Trophoblast cell (in vitro differentiated cells and primary cell): ENCODE results near the gene CHMP3.

ENCODE experiments used
- DNase-seq, 2 donors: peaks; one replicate each; pipeline ENCODE4 v3.0.0-alpha.2; 2016
- H2AFZ ChIP-seq: 2 replicates; pipeline ENCODE4 v1.6.1; 2013; ENCODE audit warnings: low read length, moderate library complexity, mild to moderate bottlenecking; ENCODE audit not compliant: insufficient read depth, poor library complexity
- H2AK5ac ChIP-seq: 2 replicates; pipeline ENCODE4 v1.6.1; 2013; ENCODE audit warnings: mild to moderate bottlenecking, low read length
- H2BK120ac ChIP-seq: 2 replicates; pipeline ENCODE4 v1.6.1; 2013; ENCODE audit warnings: low read length, mild to moderate bottlenecking, moderate library complexity; ENCODE audit not compliant: insufficient read depth, poor library complexity
- H2BK12ac ChIP-seq: 2 replicates; pipeline ENCODE4 v1.6.1; 2013; ENCODE audit warnings: mild to moderate bottlenecking, low read length, moderate library complexity
- H2BK5ac ChIP-seq: 2 replicates; pipeline ENCODE4 v1.6.1; 2013; ENCODE audit warnings: low read length, low read depth, moderate library complexity, mild to moderate bottlenecking; ENCODE audit not compliant: poor library complexity
- H3K14ac ChIP-seq: 2 replicates; pipeline ENCODE4 v1.6.1; 2013; ENCODE audit warnings: mild to moderate bottlenecking, low read length
- H3K18ac ChIP-seq: 2 replicates; pipeline ENCODE4 v1.6.1; 2013; ENCODE audit warnings: mild to moderate bottlenecking, low read length
- H3K23ac ChIP-seq: 2 replicates; pipeline ENCODE4 v1.6.1; 2013; ENCODE audit warnings: low read length
- H3K27ac ChIP-seq: 2 replicates; pipeline ENCODE4 v1.5.1; 2013; ENCODE audit warnings: low read depth, mild to moderate bottlenecking, inconsistent platforms, low read length, moderate library complexity
- H3K27me3 ChIP-seq: 2 replicates; pipeline ENCODE4 v1.6.1; 2013; ENCODE audit warnings: inconsistent platforms, mild to moderate bottlenecking, low read length, moderate library complexity; ENCODE audit not compliant: insufficient read depth
- H3K36me3 ChIP-seq, 2 experiments: 1 replicate in 1 of 2; 2 replicates in 1 of 2; pipeline ENCODE4 v1.6.1; 2013; ENCODE audit warnings: low read length in 2 of 2, mild to moderate bottlenecking in 2 of 2, moderate library complexity in 1 of 2; ENCODE audit not compliant: insufficient read depth in 2 of 2, control insufficient read depth in 1 of 2
- H3K4ac ChIP-seq: 2 replicates; pipeline ENCODE4 v1.6.1; 2013; ENCODE audit warnings: low read depth, mild to moderate bottlenecking, low read length, moderate library complexity
- H3K4me1 ChIP-seq, 2 experiments: 1 replicate in 1 of 2; 2 replicates in 1 of 2; pipeline ENCODE4 v1.6.1; 2013; ENCODE audit warnings: low read length in 2 of 2, mild to moderate bottlenecking in 2 of 2, moderate library complexity in 1 of 2; ENCODE audit not compliant: insufficient read depth in 2 of 2, control insufficient read depth in 1 of 2
- H3K4me2 ChIP-seq: 2 replicates; pipeline ENCODE4 v1.6.1; 2013; ENCODE audit warnings: inconsistent platforms, mild to moderate bottlenecking, low read length, moderate library complexity
- H3K4me3 ChIP-seq: 2 replicates; pipeline ENCODE4 v1.5.1; 2013; ENCODE audit warnings: mild to moderate bottlenecking, low read depth, low read length, inconsistent platforms
- H3K79me1 ChIP-seq: one replicate; pipeline ENCODE4 v1.6.1; 2013; ENCODE audit warnings: low read length
- H3K79me2 ChIP-seq: 2 replicates; pipeline ENCODE4 v1.6.1; 2013; ENCODE audit warnings: low read length, mild to moderate bottlenecking; ENCODE audit not compliant: control insufficient read depth, insufficient read depth, poor library complexity
- H3K9ac ChIP-seq: 2 replicates; pipeline ENCODE4 v1.6.1; 2013; ENCODE audit warnings: mild to moderate bottlenecking, low read length
- H3K9me3 ChIP-seq: 2 replicates; pipeline ENCODE4 v1.6.1; 2013; ENCODE audit warnings: low read depth, mild to moderate bottlenecking, control low read depth, inconsistent platforms, low read length; ENCODE audit not compliant: insufficient read depth
- H4K12ac ChIP-seq: 2 replicates; pipeline ENCODE4 v1.6.1; 2013; ENCODE audit warnings: low read depth, mild to moderate bottlenecking, low read length, moderate library complexity
- H4K8ac ChIP-seq: 2 replicates; pipeline ENCODE4 v1.6.1; 2013; ENCODE audit warnings: low read depth, mild to moderate bottlenecking, low read length, moderate library complexity
- H4K91ac ChIP-seq: one replicate; pipeline ENCODE4 v1.6.1; 2013; ENCODE audit warnings: low read depth, mild to moderate bottlenecking, low read length, moderate library complexity
- WGBS: extraction: QIAGEN DNeasy Blood & Tissue Kit; methylation state at CpG from one replicate; pipeline ENCODE4 v1.1.7; 2013; ENCODE audit warnings: missing lambda C conversion rate; ENCODE audit not compliant: insufficient read length, insufficient coverage; ENCODE audit errors: extremely low coverage; 5-methylcytosine and 5-hydroxymethylcytosine counted together

CHMP3 gene

DNA sequence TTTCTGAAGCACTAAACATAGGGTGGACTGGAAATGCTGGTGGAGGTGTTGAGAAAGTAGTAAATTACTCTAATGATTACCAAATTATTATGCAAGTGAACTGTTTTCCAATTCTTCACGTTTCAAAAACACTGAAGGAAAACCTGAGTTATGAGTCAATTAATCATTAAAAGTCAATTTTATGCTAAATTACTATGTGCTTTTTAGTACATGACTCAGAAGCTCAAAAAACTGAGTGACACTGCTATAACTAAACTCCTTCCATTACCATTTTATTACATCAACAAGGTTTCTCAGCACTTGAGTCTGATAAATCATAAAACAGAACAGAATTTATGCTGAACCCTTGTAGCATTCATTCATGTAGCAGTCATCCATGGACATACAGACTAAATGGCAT, 20.4 kb downstream of the CHMP3 start:
- no peak overlapping the region for H3K27ac ChIP-seq
- H3K9me3 ChIP-seq, result peaks cover 11% of the 10 kb centered on the region
- H4K91ac ChIP-seq, result no peak overlapping the region
- H3K79me2 ChIP-seq, result no peaks in the 10 kb centered on the region
- H3K4me3 ChIP-seq, result no peak overlapping the region
- no CpG with 5 or more reads among the region's 1 CpG for WGBS
- H3K9ac ChIP-seq, result no peak overlapping the region
- H2BK12ac ChIP-seq, result no peak overlapping the region
- no peak overlapping the region for H3K4me2 ChIP-seq
- no peak overlapping the region for H4K12ac ChIP-seq
- peaks cover 1 to 12% of the 10 kb centered on the region in 2 experiments for H3K36me3 ChIP-seq
- H2AK5ac ChIP-seq, result no peak overlapping the region
- H2BK120ac ChIP-seq, result no peak overlapping the region
- H3K4ac ChIP-seq, result no peak overlapping the region
- no peak overlapping the region for H2AFZ ChIP-seq
- no peak overlapping the region for H4K8ac ChIP-seq
- H3K79me1 ChIP-seq, result no peaks in the 10 kb centered on the region
- no peak overlapping the region for H3K23ac ChIP-seq
- no peak overlapping the region for H3K18ac ChIP-seq
- no peak for DNase-seq
- no peak overlapping the region for H3K14ac ChIP-seq
- no peaks in the 10 kb centered on the region for H3K27me3 ChIP-seq
- H3K4me1 ChIP-seq, result no peaks in the 10 kb centered on the region
- H2BK5ac ChIP-seq, result no peak overlapping the region

DNA sequence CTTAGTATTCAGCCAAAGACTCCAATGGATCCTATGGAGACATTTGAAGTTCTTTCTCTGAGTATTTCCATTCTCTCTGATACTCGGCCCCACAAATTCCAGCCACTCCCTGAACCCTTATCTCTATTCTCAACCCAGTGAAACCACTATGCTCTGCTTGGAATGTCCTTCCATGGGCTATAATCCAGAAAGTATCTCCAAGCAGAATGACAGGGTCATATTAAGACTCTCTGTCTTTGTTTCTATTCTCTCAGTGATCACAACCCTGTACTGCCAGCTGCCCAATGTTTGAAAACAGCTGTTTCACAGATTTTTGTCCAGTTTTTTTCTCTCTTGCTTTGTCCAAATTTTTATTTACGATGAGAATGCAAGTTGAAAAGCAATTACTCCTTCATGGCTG, 21.9 kb downstream of the CHMP3 start:
- Histone ChIP-seq H3K27ac (no peak overlapping the region), H3K9me3 (peaks cover 9% of the 10 kb centered on the region)

DNA sequence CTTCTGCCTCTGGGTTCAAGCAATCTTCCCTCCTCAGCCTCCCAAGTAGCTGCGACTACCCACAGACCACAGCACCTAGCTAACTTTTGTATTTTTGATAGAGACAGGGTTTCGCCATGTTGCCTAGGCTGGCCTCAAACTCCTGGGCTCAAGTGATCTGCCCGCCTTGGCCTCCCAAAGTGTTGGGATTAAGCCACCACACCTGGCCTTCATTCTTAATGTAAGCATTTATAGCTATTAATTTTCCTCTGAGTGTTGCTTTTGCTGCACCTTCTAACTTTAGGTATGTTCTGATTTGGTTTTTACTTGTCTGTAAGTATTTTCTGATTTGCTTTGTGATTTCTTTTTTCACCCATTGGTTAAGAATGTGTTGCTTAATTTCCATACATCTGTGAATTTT, 29.7 kb downstream of the CHMP3 start:
- Histone ChIP-seq H3K9ac (no peak overlapping the region), H3K27ac (no peak overlapping the region), H2BK12ac (no peak overlapping the region), H2AFZ (no peak overlapping the region), H3K4me3 (no peak overlapping the region), H2BK120ac (no peak overlapping the region), H2BK5ac (no peak overlapping the region), H4K91ac (no peak overlapping the region), H3K23ac (no peak overlapping the region), H3K14ac (no peak overlapping the region), H4K8ac (no peak overlapping the region), H3K9me3 (peaks cover 3% of the 10 kb centered on the region), H3K27me3 (no peaks in the 10 kb centered on the region), H3K18ac (no peak overlapping the region), H3K4ac (no peak overlapping the region), H3K79me2 (no peaks in the 10 kb centered on the region), H2AK5ac (no peak overlapping the region), H3K36me3 (peaks cover 2% of the 10 kb centered on the region in 2 experiments), H3K4me2 (no peak overlapping the region), H3K79me1 (no peaks in the 10 kb centered on the region), H4K12ac (no peak overlapping the region), H3K4me1 (no peaks in the 10 kb centered on the region)
- no CpG with 5 or more reads among the region's 3 CpGs for WGBS
- no peak for DNase-seq

More for the DNA sequence above, 21.9 kb downstream of the CHMP3 start:
- Histone ChIP-seq H3K9ac (no peak overlapping the region), H4K12ac (no peak overlapping the region), H3K23ac (no peak overlapping the region), H3K27me3 (no peaks in the 10 kb centered on the region), H2AK5ac (no peak overlapping the region), H2BK120ac (no peak overlapping the region), H2AFZ (no peak overlapping the region), H3K4me2 (no peak overlapping the region), H3K4me1 (no peaks in the 10 kb centered on the region), H3K4ac (no peak overlapping the region), H3K79me1 (no peaks in the 10 kb centered on the region), H3K4me3 (no peak overlapping the region), H3K36me3 (peaks cover 1 to 12% of the 10 kb centered on the region in 2 experiments), H3K14ac (no peak overlapping the region), H2BK12ac (no peak overlapping the region), H4K8ac (no peak overlapping the region), H4K91ac (no peak overlapping the region), H3K18ac (no peak overlapping the region), H3K79me2 (no peaks in the 10 kb centered on the region), H2BK5ac (no peak overlapping the region)
- DNase-seq, result no peak
- no CpG with 5 or more reads among the region's 2 CpGs for WGBS

DNA sequence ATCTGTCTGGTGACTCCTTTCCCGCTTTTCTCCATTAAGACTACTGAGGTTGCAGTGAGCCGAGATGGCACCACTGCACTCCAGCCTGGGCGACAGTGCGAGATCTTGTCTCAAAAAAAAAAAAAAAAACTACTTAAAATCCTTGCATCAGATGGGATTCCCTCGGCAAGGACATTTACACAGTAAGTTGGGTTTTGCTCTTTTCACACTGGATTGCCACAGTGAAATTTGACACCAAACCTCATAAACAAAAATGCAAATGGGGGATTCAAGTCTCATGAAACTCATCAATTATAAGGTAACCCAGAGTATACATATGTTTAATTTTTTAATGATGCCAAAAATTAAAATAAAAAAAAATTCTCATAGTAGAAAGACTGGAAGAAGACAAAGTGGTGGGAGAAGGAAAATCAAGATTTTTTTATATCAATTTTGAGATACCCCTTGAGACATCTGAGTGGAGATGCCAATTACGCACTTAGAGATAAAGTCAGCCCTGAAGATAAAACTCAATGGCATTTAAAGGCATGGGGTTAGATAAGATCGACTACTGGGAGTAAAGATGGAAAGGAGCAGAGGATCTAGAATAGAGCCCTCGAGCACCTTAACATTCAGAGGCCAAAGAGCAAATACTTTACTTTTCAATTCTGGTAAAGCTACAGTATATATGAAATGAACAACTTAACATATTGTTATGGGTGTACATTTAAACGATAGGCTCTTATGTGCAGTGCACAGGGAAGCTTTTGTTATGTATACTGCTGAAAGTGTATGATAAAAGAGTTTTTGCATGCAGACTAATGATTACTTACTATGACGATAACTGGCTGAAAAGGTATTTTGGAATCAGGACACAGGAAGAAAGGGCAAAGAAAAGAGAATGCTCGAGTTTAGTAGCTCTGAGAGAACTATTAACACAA, 37.6 kb downstream of the CHMP3 start:
- Histone ChIP-seq H3K4me1 (no peaks in the 10 kb centered on the region), H3K18ac (no peak overlapping the region), H3K4me2 (no peak overlapping the region), H3K79me1 (no peaks in the 10 kb centered on the region), H3K79me2 (no peaks in the 10 kb centered on the region), H4K8ac (no peak overlapping the region), H3K9ac (no peak overlapping the region), H3K27ac (no peak overlapping the region), H4K12ac (no peak overlapping the region), H2BK120ac (no peak overlapping the region), H3K4me3 (no peak overlapping the region), H2AFZ (no peak overlapping the region), H2AK5ac (no peak overlapping the region), H3K36me3 (peaks cover 2 to 5% of the 10 kb centered on the region in 2 experiments), H2BK5ac (no peak overlapping the region), H3K27me3 (no peaks in the 10 kb centered on the region), H4K91ac (no peak overlapping the region), H3K4ac (no peak overlapping the region), H2BK12ac (no peak overlapping the region), H3K23ac (no peak overlapping the region), H3K14ac (no peak overlapping the region), H3K9me3 (no peaks in the 10 kb centered on the region)
- no CpG with 5 or more reads among the region's 11 CpGs for WGBS
- DNase-seq, result peak in 1 of 2 donors; percentile 4
